SK-N-SH treated with all-trans-retinoic acid at 6 μM for 48 hours (cell line): ENCODE data around the gene JMJD1C.
"Not testable (repeated sequence)": the region's sequence is repeated elsewhere in the genome, so short reads cannot be mapped to it uniquely, and the experiment has no call there.

ENCODE experiments used
- ARNTL ChIP-seq: fragments of 450-650 bp; formaldehyde crosslinking; IDR thresholded peaks from 2 replicates; pipeline ENCODE4 v1.5.0; 2020; ENCODE audit warnings: low read depth, mild to moderate bottlenecking, moderate library complexity, borderline replicate concordance
- CSDC2 ChIP-seq: fragments of 250-450 bp; sonication (Bioruptor Pico); IDR thresholded peaks from 2 replicates; pipeline ENCODE4 v1.5.0; 2020; ENCODE audit warnings: mild to moderate bottlenecking, moderate library complexity
- TCF4 ChIP-seq: fragments of 250-450 bp; sonication (Bioruptor Pico); IDR thresholded peaks from 2 replicates; pipeline ENCODE4 v1.8.0; 2021; ENCODE audit warnings: mild to moderate bottlenecking, moderate library complexity, borderline replicate concordance

DNA sequence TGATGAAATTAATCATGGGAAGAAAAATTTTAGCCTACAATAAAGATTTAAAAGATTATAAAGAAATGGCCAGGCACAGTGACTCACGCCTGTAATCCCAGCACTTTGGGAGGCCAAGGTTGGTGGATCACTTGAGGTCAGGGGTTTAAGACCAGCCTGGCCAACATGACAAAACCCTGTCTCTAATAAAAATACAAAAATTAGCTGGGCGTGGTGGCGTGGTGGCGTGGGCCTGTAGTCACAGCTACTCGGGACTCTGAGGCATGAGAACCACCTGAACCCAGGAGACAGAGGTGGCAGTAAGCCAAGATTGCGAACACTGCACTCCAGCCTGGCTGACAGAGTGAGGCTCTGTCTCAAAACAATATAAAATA is 26.5 kb upstream of the JMJD1C start:
- TF ChIP-seq TCF4, CSDC2, ARNTL (CRISPR knock-in tag): not testable (repeated sequence)
